ENCODE data around the gene SNRK. TPM values are rescaled to one million over a fixed set of nuclear protein-coding genes. Genes with fewer than 3 reads are reported as not detected.

SNRK gene
- total and polyA plus RNA-seq, 2 donors (not counting 3 experiments of a cell fraction or from before 2014, with no cell fraction given), result 43.3 to 99.9 TPM

DNA sequence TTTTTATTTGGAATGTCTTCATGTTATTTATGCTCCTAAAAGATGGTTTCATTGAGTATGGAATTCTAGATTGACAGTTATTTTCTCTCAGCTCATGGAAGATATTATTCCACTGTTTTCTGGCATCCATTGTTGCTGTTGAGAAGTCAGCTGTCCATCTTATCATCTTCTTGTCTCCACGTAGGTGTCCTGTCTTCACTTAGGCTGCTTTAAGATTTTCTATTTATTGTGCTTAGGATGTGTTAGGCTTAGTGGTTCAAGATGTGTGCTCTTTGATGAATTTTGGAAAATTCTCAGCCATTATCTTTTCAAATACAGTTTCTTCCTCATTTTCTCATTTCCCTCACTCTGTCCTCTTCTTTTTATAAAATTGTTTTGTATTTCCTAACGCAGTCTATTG lies 52.0 kb downstream of the SNRK start:
- BruUV-seq (replicated peaks), result no TSS peak
- H3K36me3 ChIP-seq (ENCODE audit: control insufficient read depth in 2 of 2, extremely low read depth in 1 of 2, insufficient read depth in 2 of 2, low read length in 2 of 2), result peaks cover 39 to 41% of the 10 kb centered on the region in 2 experiments
- TF ChIP-seq FOS (IDR thresholded peaks at IDR 0.05; ENCODE audit: borderline replicate concordance, insufficient read depth, low read length), result no peak
- no peak for TF ChIP-seq JUN (IDR thresholded peaks at IDR 0.05; ENCODE audit: borderline replicate concordance, insufficient read depth, insufficient read length, low read depth)
- TF ChIP-seq POLR2A (IDR thresholded peaks at IDR 0.05; ENCODE audit: low read depth, low read length), result no peak
- TF ChIP-seq GATA2 (IDR thresholded peaks at IDR 0.05; ENCODE audit: insufficient read depth, insufficient read length, low read depth, low read length), result no peak
- TF ChIP-seq, protein P1, sequence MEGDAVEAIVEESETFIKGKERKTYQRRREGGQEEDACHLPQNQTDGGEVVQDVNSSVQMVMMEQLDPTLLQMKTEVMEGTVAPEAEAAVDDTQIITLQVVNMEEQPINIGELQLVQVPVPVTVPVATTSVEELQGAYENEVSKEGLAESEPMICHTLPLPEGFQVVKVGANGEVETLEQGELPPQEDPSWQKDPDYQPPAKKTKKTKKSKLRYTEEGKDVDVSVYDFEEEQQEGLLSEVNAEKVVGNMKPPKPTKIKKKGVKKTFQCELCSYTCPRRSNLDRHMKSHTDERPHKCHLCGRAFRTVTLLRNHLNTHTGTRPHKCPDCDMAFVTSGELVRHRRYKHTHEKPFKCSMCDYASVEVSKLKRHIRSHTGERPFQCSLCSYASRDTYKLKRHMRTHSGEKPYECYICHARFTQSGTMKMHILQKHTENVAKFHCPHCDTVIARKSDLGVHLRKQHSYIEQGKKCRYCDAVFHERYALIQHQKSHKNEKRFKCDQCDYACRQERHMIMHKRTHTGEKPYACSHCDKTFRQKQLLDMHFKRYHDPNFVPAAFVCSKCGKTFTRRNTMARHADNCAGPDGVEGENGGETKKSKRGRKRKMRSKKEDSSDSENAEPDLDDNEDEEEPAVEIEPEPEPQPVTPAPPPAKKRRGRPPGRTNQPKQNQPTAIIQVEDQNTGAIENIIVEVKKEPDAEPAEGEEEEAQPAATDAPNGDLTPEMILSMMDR (IDR thresholded peaks at IDR 0.05; ENCODE audit: extremely low read depth in 1 of 2, insufficient read depth in 1 of 2, low read depth in 1 of 2, low read length in 2 of 2), result no peak
- TF ChIP-seq MYC (IDR thresholded peaks at IDR 0.05; ENCODE audit: low read depth, low read length), result no peak
- no peak for TF ChIP-seq POLR2AphosphoS5 (IDR thresholded peaks at IDR 0.05; ENCODE audit: insufficient read depth, low read depth, low read length)
- TF ChIP-seq EZH2 (IDR thresholded peaks at IDR 0.05; ENCODE audit: borderline replicate concordance, low read depth, low read length, severe bottlenecking), result no peak

More for the DNA sequence above, 52.0 kb downstream of the SNRK start:
- H3K4me3 ChIP-seq (replicated peaks in 1 of 3; ENCODE audit: insufficient read depth in 1 of 3, low read depth in 1 of 3, low read length in 3 of 3), result no peak overlapping the region
- POLR2A ChIA-PET, result no interaction called here
- H4K20me1 ChIP-seq (replicated peaks; ENCODE audit: control insufficient read depth, extremely low read depth, insufficient read depth, low read length), result peaks cover 5% of the 10 kb centered on the region
- FAIRE-seq, result no peak
- dilution Hi-C loops (cut with MboI; ENCODE audit: extremely low pct_ligation_motif_present, low sequenced_read_pairs) (no loop called here), intact Hi-C loops (cut with micrococcal nuclease) (no loop called here)
- CTCF ChIA-PET, result interaction anchor here (1.3 to 2.5 kb wide), 3 partner anchors 115 to 165 kb away, joined by 3 to 10 read pairs (median 4); no protein-coding TSS in a partner anchor
- H3K9ac ChIP-seq (replicated peaks; ENCODE audit: extremely low read depth, insufficient read depth, low read length), result no peak overlapping the region
- H3K9me1 ChIP-seq (replicated peaks; ENCODE audit: control insufficient read depth, extremely low read depth, insufficient read depth, low read length), result no peaks in the 10 kb centered on the region
- no peaks in the 10 kb centered on the region for H3K9me3 ChIP-seq (replicated peaks; ENCODE audit: control insufficient read depth, insufficient read depth, low read length)
- no peak overlapping the region for H2AFZ ChIP-seq (ENCODE audit: low read depth, low read length)
- H3K79me2 ChIP-seq (ENCODE audit: control insufficient read depth, insufficient read depth, low read length), result peaks cover 91% of the 10 kb centered on the region
- no peaks in the 10 kb centered on the region for H3K27me3 ChIP-seq (ENCODE audit: control insufficient read depth in 2 of 2, insufficient read depth in 2 of 2, low read length in 2 of 2)
- H3K4me2 ChIP-seq (ENCODE audit: insufficient read depth, low read length), result no peak overlapping the region
- DNase-seq (ENCODE audit: low read depth, low spot score), result no peak
- H3K27ac ChIP-seq (ENCODE audit: insufficient read depth, low read depth, low read length), result no peak overlapping the region
- peaks cover 2% of the 10 kb centered on the region for H3K4me1 ChIP-seq (ENCODE audit: control insufficient read depth, extremely low read depth, insufficient read depth, low read length)

Data from endothelial cell of umbilical vein (primary cell).